Duodenal mucosa (tissue), 2 donors: ENCODE data around the gene PRKG1.

ENCODE experiments used
- H3K27ac ChIP-seq: one replicate; pipeline ENCODE4 v1.7.0; 2013; ENCODE audit warnings: low read depth, low read length
- H3K27me3 ChIP-seq, 2 donors: one replicate each; pipeline ENCODE4 v1.7.0; 2013; ENCODE audit warnings: low read length in 2 of 2, control low read depth in 1 of 2; ENCODE audit not compliant: insufficient read depth in 2 of 2, control insufficient read depth in 1 of 2
- H3K36me3 ChIP-seq, 2 donors: one replicate each; pipeline ENCODE4 v1.7.0; 2013; ENCODE audit warnings: low read length in 2 of 2, control low read depth in 1 of 2; ENCODE audit not compliant: insufficient read depth in 2 of 2, control insufficient read depth in 1 of 2
- H3K4me1 ChIP-seq, 2 donors: one replicate each; pipeline ENCODE4 v1.7.0; 2013; ENCODE audit warnings: low read length in 2 of 2, control low read depth in 1 of 2; ENCODE audit not compliant: insufficient read depth in 2 of 2, control insufficient read depth in 1 of 2
- H3K4me3 ChIP-seq, 2 donors: one replicate each; pipeline ENCODE4 v1.7.0; 2013; ENCODE audit warnings: low read length in 2 of 2, low read depth in 1 of 2
- H3K9ac ChIP-seq, 2 donors: one replicate each; pipeline ENCODE4 v1.7.0; 2013; ENCODE audit warnings: low read length in 2 of 2, low read depth in 1 of 2
- H3K9me3 ChIP-seq, 2 donors: one replicate each; pipeline ENCODE4 v1.7.0; 2013; ENCODE audit warnings: low read length in 2 of 2, control low read depth in 1 of 2; ENCODE audit not compliant: control insufficient read depth in 1 of 2

PRKG1 gene

GRCh38 chr10:51312817-51313216, 238.5 kb downstream of the PRKG1 start:
- Histone ChIP-seq H3K27me3 (no peaks in the 10 kb centered on the region), H3K36me3 (no peaks in the 10 kb centered on the region), H3K4me1 (peaks cover 0 to 14% of the 10 kb centered on the region in 2 donors), H3K9ac (no peak overlapping the region), H3K27ac (no peak overlapping the region), H3K9me3 (no peaks in the 10 kb centered on the region), H3K4me3 (no peak overlapping the region)

DNA sequence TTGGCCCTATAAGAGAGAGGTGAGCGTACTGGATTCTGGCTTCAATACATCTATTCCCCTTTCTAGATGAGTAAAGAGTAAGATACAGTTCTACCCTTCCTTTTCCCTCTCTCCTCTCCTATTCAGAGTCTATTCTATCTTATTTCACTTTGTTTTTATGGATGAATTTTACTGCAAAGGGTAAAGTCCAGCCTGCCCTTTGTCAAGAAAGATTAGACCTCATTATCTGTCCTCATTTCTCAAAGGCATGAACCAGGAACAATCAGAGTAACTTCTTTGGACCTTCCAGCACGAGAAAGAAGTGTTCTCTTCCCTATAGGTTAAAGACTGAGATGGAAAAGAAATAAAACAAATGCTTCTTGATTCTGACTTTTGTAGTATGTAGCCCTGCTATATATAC, 239.0 kb downstream of the PRKG1 start:
- Histone ChIP-seq H3K4me3 (no peak overlapping the region), H3K36me3 (no peaks in the 10 kb centered on the region), H3K9me3 (no peaks in the 10 kb centered on the region), H3K27ac (no peak overlapping the region), H3K9ac (no peak overlapping the region), H3K27me3 (no peaks in the 10 kb centered on the region), H3K4me1 (peaks cover 0 to 14% of the 10 kb centered on the region in 2 donors)

DNA sequence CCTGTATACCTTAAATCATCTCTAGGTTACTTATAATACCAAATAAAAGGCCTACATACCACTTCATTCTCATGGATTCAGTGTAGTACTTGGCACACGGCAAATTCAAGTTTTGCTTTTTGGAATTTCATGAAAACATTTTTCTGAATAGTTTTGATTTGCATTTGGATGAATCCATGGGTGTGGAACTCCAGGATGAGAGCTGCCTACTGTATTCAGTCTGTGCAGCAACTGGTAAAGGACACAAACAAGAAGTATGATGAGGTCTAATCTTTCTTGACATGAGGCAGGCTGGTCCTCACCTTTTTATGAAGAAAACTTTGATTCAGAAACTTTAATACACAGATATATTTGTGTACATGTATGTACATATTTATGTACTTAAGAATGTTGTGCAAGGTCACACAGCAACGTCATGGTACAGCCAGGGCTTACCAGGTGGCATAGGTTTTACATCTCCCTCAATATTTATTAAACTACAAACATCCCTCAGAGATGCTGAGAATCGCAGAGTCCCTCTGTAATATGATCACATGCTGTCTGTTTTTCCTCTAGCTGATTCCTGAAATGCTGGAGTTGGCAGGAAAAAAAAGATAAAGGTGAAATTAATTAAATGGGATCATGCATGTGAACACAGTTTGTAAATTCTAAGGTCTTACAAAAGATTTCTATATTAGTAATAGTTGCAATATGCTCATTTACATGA, 239.6 kb downstream of the PRKG1 start:
- Histone ChIP-seq H3K27me3 (no peaks in the 10 kb centered on the region), H3K9ac (no peak overlapping the region), H3K4me1 (peaks cover 0 to 14% of the 10 kb centered on the region in 2 donors), H3K9me3 (no peaks in the 10 kb centered on the region), H3K4me3 (no peak overlapping the region), H3K36me3 (no peaks in the 10 kb centered on the region), H3K27ac (no peak overlapping the region)

DNA sequence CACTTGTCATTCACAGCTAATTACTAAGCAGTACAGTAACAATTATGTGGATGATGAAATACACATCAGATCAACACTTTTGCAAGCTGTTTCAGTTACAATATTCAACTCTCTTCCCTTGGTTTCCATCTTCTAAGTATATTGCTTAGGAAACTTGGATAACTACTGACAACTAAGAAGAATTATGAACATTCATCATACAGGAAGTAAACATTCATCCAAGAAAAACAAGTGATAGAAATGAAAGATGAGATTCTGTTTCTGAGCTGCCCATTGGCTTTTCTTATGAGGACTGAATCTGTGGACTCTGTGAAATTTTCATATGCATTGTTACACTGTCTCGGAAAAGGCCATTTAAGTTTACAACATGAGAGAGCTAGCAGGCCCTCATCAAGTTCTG, 240.2 kb downstream of the PRKG1 start:
- no peaks in the 10 kb centered on the region for H3K36me3 ChIP-seq
- H3K9ac ChIP-seq = no peak overlapping the region
- no peak overlapping the region for H3K27ac ChIP-seq
- no peaks in the 10 kb centered on the region for H3K27me3 ChIP-seq
- H3K4me1 ChIP-seq = peaks cover 0 to 14% of the 10 kb centered on the region in 2 donors
- no peak overlapping the region for H3K4me3 ChIP-seq
- H3K9me3 ChIP-seq = no peaks in the 10 kb centered on the region

- Histone ChIP-seq H3K4me3 (no peak overlapping the region), H3K9ac (no peak overlapping the region), H3K4me1 (peaks cover 0 to under 1% of the 10 kb centered on the region in 2 donors), H3K9me3 (no peaks in the 10 kb centered on the region), H3K27me3 (no peaks in the 10 kb centered on the region), H3K27ac (no peak overlapping the region), H3K36me3 (no peaks in the 10 kb centered on the region)
These were observed 244.3 kb downstream of the PRKG1 start for GRCh38 chr10:51318399-51319172.

DNA sequence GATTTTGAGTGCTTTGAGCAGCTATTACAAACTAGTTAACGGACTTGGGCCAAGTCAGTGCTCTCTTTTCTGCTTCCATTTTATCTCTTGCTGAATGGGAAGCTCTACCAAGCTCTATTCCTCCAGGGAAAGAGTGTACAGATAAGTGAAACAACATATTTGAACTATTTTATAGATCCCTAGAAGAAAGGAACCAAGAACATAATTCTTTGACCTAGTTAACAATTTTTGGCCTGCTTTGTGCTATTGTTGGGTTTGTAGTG, 244.8 kb downstream of the PRKG1 start:
- Histone ChIP-seq H3K27me3 (no peaks in the 10 kb centered on the region), H3K4me1 (no peaks in the 10 kb centered on the region), H3K27ac (no peak overlapping the region), H3K4me3 (no peak overlapping the region), H3K9ac (no peak overlapping the region), H3K36me3 (no peaks in the 10 kb centered on the region), H3K9me3 (no peaks in the 10 kb centered on the region)

GRCh38 chr10:51321300-51321699, 247.0 kb downstream of the PRKG1 start:
- no peaks in the 10 kb centered on the region for H3K9me3 ChIP-seq
- H3K27me3 ChIP-seq = no peaks in the 10 kb centered on the region
- no peaks in the 10 kb centered on the region for H3K36me3 ChIP-seq
- H3K27ac ChIP-seq = no peak overlapping the region
- no peak overlapping the region for H3K9ac ChIP-seq
- H3K4me1 ChIP-seq = no peaks in the 10 kb centered on the region
- H3K4me3 ChIP-seq = no peak overlapping the region

DNA sequence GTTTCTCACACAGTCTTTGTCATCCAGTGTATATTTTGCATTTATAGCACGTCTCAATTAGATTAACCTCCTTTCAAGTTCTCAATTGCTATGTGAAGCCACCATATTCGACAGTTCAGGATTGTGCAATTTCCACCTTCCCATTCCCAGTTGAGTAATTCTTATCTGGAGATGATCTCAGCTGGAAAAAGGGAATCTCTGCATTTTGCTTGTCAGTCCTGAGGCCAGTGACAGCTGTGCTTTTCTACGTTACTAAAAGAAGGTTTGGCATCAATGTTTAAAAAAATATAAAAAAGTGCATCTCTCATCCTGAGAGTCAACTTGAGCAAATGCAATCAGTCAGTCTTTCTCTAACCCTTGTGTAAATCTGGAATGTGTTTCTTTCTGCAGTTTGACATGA, 247.7 kb downstream of the PRKG1 start:
- H3K27ac ChIP-seq = no peak overlapping the region
- no peaks in the 10 kb centered on the region for H3K9me3 ChIP-seq
- no peaks in the 10 kb centered on the region for H3K27me3 ChIP-seq
- H3K4me3 ChIP-seq = no peak overlapping the region
- no peaks in the 10 kb centered on the region for H3K4me1 ChIP-seq
- H3K9ac ChIP-seq = no peak overlapping the region
- no peaks in the 10 kb centered on the region for H3K36me3 ChIP-seq

DNA sequence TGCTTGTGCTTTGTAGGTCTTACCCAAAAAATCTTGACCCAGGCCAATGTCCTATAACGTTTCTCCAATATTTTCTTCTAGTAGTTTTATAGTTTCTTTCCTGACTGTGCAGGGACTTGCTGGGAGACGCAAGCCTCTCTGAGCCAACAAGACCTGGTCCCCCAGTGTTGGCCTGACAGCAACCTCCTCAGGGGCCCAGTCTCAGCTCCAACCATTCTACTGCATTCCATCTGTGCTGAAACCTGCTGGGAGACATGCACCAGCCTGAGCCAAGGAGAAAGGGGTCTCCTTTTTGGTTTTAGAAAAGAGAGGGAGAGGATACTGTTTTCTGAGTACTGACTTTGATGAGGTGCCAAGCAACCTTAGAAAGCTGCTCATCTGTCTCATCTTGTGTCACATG, 251.4 kb downstream of the PRKG1 start:
- Histone ChIP-seq H3K9me3 (no peaks in the 10 kb centered on the region), H3K4me3 (no peak overlapping the region), H3K9ac (no peak overlapping the region), H3K27me3 (no peaks in the 10 kb centered on the region), H3K4me1 (no peaks in the 10 kb centered on the region), H3K27ac (no peak overlapping the region), H3K36me3 (no peaks in the 10 kb centered on the region)

DNA sequence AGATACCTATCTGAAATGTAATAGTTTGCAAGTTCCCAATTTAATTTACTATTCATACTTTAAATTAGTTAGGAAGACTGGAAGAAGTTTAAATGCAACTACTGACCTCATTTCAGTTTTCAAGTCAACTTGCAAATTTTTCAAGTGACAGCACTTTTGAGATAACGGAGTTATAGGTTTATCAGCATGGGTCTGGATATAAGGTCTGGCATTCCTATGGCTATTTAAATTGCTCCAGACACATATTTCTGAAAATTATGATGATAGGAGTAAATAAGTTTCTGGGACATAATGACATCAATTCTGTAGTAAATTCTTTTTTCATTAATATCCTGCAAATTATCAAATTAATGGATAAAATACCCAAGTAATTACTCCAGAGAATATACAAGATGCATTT, 251.9 kb downstream of the PRKG1 start:
- no peak overlapping the region for H3K9ac ChIP-seq
- no peaks in the 10 kb centered on the region for H3K9me3 ChIP-seq
- H3K4me3 ChIP-seq = no peak overlapping the region
- H3K27ac ChIP-seq = no peak overlapping the region
- H3K4me1 ChIP-seq = no peaks in the 10 kb centered on the region
- no peaks in the 10 kb centered on the region for H3K27me3 ChIP-seq
- H3K36me3 ChIP-seq = no peaks in the 10 kb centered on the region
